HepG2 (cell line): Measurements from ENCODE around the gene RORC. TPM values are rescaled to one million over a fixed set of nuclear protein-coding genes. Genes with fewer than 3 reads are reported as not detected.
A peak's percentile ranks its signal among the peaks of the same experiment; 100 is the strongest.

Experiments
- CREBL2 ChIP-seq: sonication (generic); formaldehyde crosslinking; IDR thresholded peaks from 2 replicates; pipeline ENCODE4 v1.8.1; 2023; ENCODE audit warnings: missing genetic modification reagents, mild to moderate bottlenecking, borderline replicate concordance
- HOXD1 ChIP-seq: sonication (generic); formaldehyde crosslinking; IDR thresholded peaks from 2 replicates; pipeline ENCODE4 v1.5.0; 2020; ENCODE audit warnings: missing genetic modification reagents
- KLF11 ChIP-seq: IDR thresholded peaks from 2 replicates; pipeline ENCODE4 v1.6.1; 2016; ENCODE audit warnings: missing compliant biosample characterization
- MAX ChIP-seq: IDR thresholded peaks from 2 replicates; pipeline ENCODE4 v1.6.1; 2012; ENCODE audit warnings: inconsistent platforms
- MYNN ChIP-seq: sonication (generic); formaldehyde crosslinking; IDR thresholded peaks from 2 replicates; pipeline ENCODE4 v1.4.0; 2020; ENCODE audit warnings: mild to moderate bottlenecking, low read depth, missing genetic modification reagents
- RERE ChIP-seq: IDR thresholded peaks from 2 replicates; pipeline ENCODE4 v1.6.1; 2016; ENCODE audit warnings: low read depth, missing genetic modification reagents, missing compliant biosample characterization
- RFX5 ChIP-seq: IDR thresholded peaks from 2 replicates; pipeline ENCODE4 v1.6.1; 2011; ENCODE audit warnings: low read depth, low read length, improper control_type of control experiment
- SETDB1 ChIP-seq: sonication (generic); formaldehyde crosslinking; IDR thresholded peaks from 2 replicates; pipeline ENCODE4 v1.5.1; 2020; ENCODE audit warnings: missing genetic modification reagents, mild to moderate bottlenecking, borderline replicate concordance
- SNRNP70 ChIP-seq: fragments of 200-400 bp; formaldehyde crosslinking; IDR thresholded peaks from 2 replicates; pipeline ENCODE4 v1.6.1; 2017; ENCODE audit warnings: mild to moderate bottlenecking, low read depth, low read length, moderate library complexity
- TBX2 ChIP-seq: sonication (generic); formaldehyde crosslinking; IDR thresholded peaks from 2 replicates; pipeline ENCODE4 v1.5.0; 2020; ENCODE audit warnings: missing genetic modification reagents, mild to moderate bottlenecking, borderline replicate concordance
- ZBTB7A ChIP-seq: sonication (generic); formaldehyde crosslinking; IDR thresholded peaks from 2 replicates; pipeline ENCODE4 v1.8.0; 2022; ENCODE audit warnings: mild to moderate bottlenecking, missing genetic modification reagents
- ZFP91 ChIP-seq: sonication (generic); formaldehyde crosslinking; IDR thresholded peaks from 2 replicates; pipeline ENCODE4 v1.9.0; 2022; ENCODE audit warnings: missing genetic modification reagents, mild to moderate bottlenecking, borderline replicate concordance
- ZNF597 ChIP-seq: sonication (generic); formaldehyde crosslinking; IDR thresholded peaks from 2 replicates; pipeline ENCODE4 v1.5.0; 2020; ENCODE audit warnings: missing genetic modification reagents
- ZNF687 ChIP-seq: sonication (generic); formaldehyde crosslinking; IDR thresholded peaks from 2 replicates; pipeline ENCODE4 v1.5.1; 2020; ENCODE audit warnings: mild to moderate bottlenecking, missing genetic modification reagents, moderate library complexity
- polyA plus RNA-seq, 8 experiments: library from polyadenylated mRNA; depleted of rRNA in 3 of 8; stranded (reverse) in 7 of 8; unstranded in 1 of 8; fragments of >200 nt; fragmentation: Illumina TruSeq in 4 of 8; extraction: Trizol in 4 of 8; gene quantifications; 2 replicates each; pipeline versions ENCODE4 v1.2.1 to v1.2.3, GENCODE V29; 2011 to 2016; ENCODE audit warnings: low read depth in 4 of 8, missing spikeins in 1 of 8, mixed read lengths in 1 of 8; ENCODE audit not compliant: insufficient read depth in 1 of 8
- total RNA-seq, 5 experiments: library from RNA; depleted of rRNA; stranded (reverse); fragments of >200 nt; fragmentation: Illumina TruSeq; extraction: Trizol; gene quantifications; 2 replicates each; pipeline ENCODE4 v1.2.3, GENCODE V29; 2016; ENCODE audit warnings: low read depth in 1 of 5

The RORC gene
- total and polyA plus RNA-seq, 2 of the 13 experiments (the other 11 are each of a cell fraction or from before 2014, with no cell fraction given): 2.5 to 6.5 TPM

- 0 out of 2 replicates have a peak, but pooled peaks have one; percentile 24 for TF ChIP-seq RERE (CRISPR knock-in tag)
- no peak; the same call in none of the 2 replicates for TF ChIP-seq KLF11 (CRISPR knock-in tag)
- no peak for TF ChIP-seq SNRNP70
- TF ChIP-seq ZNF597 (CRISPR knock-in tag): no peak
- peak; percentile 88 for TF ChIP-seq TBX2 (CRISPR knock-in tag)
- TF ChIP-seq ZFP91 (CRISPR knock-in tag): peak; percentile 82; the same call in 1 of the 2 replicates
- peak; percentile 96 for TF ChIP-seq MAX
- TF ChIP-seq CREBL2: peak; percentile 94; the same call in 1 of the 2 replicates
- TF ChIP-seq RFX5: peak; percentile 74
- peak; percentile 97 for TF ChIP-seq ZNF687
- no peak for TF ChIP-seq MYNN (CRISPR knock-in tag)
- peak; percentile 44; the same call in 1 of the 2 replicates for TF ChIP-seq ZBTB7A
- peak; percentile 82; the same call in 1 of the 2 replicates for TF ChIP-seq HOXD1
- TF ChIP-seq SETDB1: no peak
These were observed 41.3 kb downstream of the RORC start, which contains the start of gene TDRKH (continued) for GRCh38 chr1:151790071-151790939.
